Hepatocyte (in vitro differentiated cells): Measurements from ENCODE around the gene PRTFDC1.

Experiments used
- CTCF ChIP-seq: fragments of 200-600 bp; sonication (generic); IDR thresholded peaks from 2 replicates; pipeline ENCODE4 v1.5.1; 2016; ENCODE audit warnings: antibody characterized with exemption, mild to moderate bottlenecking; ENCODE audit not compliant: poor library complexity
- EZH2 ChIP-seq: fragments of 200-600 bp; sonication (generic); IDR thresholded peaks from 2 replicates; pipeline ENCODE4 v1.6.1; 2016; ENCODE audit warnings: antibody characterized with exemption, mild to moderate bottlenecking, borderline replicate concordance

DNA sequence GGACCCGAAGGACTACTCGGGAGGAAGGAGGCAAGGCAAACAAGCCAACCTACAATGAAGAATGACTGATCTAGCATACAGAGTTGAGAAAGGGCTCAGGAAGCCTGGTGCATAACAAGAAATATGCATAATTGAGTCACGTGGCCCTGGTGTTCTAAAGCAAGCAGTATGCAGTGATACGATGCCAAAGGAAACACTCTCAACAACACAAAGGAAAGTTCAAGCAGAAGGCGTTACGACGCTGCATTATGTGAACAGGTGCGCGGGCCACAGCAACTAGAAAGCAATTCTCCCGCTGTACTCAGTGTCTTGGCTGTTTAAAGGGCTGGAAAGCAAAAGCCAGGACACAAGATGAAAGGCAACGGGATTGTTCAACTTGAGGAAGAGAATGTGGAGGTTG, 100.8 kb downstream of the PRTFDC1 start:
- TF ChIP-seq CTCF = no peak
- TF ChIP-seq EZH2 = no peak
